Islet of Langerhans (tissue), 1 donor: Measurements from ENCODE around the gene CALM1.

ENCODE experiments used
- FAIRE-seq: peaks from one replicate; lab custom pipeline; 2011; peaks lifted over from hg19 to GRCh38; lab: Jason Lieb, UNC

Gene CALM1

DNA sequence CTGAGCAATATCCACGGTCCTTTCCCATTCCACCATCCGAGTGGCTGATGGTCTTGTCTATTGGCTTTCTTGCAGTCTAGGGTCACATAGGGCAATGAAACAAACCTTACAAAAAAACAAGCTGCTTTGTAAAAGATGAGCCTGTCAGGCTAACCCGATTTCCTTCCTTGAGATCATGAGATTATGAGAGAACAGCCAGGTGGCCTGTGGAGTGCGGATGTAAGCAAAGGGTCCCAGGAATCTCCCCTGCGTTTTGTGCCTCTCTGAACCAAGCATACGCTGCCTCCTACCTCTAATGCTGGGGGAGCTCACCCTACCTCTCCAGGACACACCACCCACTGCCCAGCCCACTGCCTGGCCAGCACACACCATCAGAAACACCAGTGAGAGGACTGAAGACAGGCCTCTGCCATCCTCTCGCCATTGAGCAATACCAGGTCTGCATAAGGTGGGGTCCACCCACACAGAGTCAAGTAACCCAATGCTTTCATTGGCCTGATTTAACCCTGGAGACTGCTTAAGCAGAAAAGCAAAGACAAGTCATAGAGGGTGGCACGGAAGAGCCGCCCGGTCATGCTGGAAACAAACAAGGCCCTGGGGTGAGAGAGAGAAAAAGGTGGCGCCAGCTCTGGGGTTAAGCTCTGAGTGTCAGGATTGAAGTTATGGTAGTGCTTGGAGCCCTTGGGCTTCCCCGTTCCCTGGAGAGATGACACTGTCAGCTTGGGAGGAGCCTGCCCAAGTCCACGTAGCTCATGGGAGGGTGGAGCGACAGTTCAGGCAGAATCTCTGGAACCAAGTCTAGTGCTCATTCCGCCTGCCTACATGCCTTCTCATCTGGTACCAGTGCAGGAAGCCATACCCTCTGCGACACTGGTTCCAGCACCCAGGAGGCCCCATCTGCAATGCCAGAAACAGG lies 46.6 kb downstream of the CALM1 start:
- FAIRE-seq, result no peak

GRCh38 chr14:90444077-90444696 lies 47.4 kb downstream of the CALM1 start:
- no peak for FAIRE-seq

DNA sequence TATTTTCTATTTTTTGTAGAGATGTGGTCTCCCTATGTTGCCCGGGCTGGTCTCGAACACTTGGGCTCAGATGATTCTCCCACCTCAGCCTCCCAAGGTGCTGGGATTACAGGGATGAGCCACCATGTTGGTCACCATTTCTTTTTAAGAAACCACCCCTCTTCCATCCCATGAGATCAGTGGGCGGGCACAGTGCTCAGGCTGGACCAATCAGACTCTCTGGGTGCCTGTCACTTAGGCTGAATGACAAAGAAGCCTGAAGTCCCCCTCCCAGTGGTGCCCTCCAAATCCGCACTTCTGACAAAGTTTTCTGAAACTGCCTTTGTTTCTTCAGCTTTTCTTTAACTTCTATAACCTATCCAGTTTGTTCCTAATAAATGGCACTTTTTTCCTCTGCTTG lies 48.2 kb downstream of the CALM1 start:
- FAIRE-seq, result no peak

GRCh38 chr14:90446405-90446804 lies 49.6 kb downstream of the CALM1 start:
- FAIRE-seq, result no peak

DNA sequence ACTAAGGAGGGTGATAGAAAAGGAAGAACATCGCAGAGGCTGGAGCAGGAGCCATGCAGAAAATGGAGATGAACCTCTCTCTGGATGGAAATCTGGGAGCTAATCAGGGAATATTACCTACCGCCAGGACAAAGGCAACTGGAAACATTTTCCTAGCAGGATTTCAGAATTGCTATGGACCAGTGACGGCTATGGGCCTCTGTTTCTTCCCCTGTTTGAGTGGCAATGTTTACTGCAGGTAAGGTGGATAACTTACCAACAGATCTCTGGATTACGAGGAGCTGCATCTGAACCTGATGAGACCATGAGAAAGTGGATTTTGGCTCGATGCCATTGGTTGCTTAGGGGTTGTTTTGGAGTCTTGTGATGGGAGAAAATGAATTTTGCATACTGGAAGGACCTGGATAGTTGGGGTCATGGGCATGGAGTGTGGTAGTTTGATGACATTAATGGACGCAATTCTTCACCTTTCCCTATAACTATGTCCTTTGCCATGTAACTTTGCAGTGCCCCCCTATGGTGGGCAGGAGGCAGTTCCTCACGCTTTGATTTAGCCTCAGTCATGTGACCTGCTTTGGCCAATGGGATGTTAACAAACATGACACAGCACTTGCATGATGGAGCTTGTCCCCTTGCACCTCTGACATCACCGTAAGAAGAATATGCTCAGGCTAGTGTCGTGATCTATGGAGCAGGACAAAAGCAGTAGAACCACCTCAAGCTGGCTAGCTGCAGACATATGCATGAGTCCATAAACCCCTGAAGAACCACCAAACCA lies 51.1 kb downstream of the CALM1 start:
- FAIRE-seq, result no peak

- no peak for FAIRE-seq
Measured at GRCh38 chr14:90449411-90449810, 52.6 kb downstream of the CALM1 start.

DNA sequence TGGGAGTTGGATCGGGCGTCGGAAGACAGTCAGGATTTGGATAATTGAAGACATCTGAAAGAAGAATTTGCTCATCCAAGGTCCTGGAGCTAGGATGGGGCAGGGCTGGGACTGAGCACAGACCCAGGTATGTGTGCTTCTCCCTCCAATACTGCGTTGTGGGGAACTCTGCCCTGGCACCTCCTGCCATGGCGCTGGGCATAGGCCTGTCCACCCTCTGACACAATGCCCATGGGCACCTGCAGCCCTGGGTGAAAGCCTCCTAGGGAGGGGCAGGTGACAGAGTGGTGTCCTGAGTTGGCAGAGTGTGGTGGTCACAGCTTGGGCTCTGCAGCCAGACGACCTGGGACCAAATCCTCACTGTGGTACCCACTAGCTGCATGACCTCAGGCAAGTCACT lies 53.3 kb downstream of the CALM1 start:
- FAIRE-seq, result no peak

DNA sequence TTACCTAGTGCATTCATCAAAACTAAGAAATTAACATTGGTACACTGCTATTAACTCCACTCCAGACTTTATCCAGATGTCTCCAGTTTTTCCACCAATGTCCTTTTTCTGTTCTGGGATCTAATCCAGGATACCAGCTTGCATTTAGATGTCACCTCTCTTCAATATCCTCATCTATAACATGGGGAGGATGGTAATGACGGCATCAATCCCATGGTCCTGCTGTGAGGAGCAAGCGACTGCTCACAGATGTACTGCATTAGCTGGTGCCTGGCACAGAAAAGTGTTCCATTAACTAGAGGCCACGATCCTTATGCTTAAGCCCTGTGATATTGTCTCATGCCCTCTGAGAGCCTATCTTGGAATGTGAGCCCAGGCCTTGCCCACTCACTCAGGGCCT lies 53.8 kb downstream of the CALM1 start:
- FAIRE-seq, result no peak

DNA sequence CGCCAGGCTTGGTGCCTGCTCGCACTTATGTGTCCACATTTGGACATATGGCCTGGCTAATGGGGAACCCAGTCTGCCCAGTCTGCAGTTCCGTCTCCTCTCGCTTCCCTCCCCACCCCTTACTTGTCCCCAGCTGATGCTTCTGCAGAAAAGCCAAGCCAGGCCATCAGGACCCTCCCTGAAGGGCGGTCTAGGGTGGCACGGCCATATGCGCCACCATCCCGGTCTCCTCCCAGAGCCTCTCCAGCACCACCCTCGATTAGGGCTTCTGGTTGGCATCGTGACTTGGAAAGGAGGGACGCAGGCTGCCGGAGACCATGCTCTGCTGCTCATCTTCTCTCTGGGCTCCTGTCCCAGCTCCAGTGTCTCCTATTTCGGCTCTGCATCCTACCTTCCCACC lies 54.6 kb downstream of the CALM1 start:
- no peak for FAIRE-seq

- FAIRE-seq, result no peak
Measured at GRCh38 chr14:90451961-90452360, 55.1 kb downstream of the CALM1 start.

DNA sequence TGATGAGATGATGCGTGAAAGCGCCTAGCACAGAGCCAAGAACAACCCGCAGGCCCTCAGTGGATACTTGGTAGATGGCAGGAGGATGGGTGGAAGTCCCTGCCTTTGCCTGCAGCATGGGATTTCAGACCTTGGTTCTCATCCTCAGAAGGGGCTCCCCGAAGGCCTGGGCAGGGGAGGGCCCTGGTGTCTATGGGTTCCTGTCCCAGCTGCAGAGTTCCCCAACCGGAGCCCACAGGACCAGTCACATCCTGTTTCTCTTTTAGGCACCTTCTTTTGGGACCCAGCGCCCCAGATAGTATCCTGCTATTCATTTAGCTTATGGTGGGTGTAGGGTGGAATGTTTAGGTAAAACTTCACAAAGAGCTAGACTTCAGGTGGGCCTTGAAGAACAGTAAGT lies 55.5 kb downstream of the CALM1 start:
- FAIRE-seq, result no peak

GRCh38 chr14:90453401-90453951 lies 56.6 kb downstream of the CALM1 start:
- FAIRE-seq, result no peak

GRCh38 chr14:90454041-90455000 lies 57.5 kb downstream of the CALM1 start:
- FAIRE-seq, result peak; percentile 76

DNA sequence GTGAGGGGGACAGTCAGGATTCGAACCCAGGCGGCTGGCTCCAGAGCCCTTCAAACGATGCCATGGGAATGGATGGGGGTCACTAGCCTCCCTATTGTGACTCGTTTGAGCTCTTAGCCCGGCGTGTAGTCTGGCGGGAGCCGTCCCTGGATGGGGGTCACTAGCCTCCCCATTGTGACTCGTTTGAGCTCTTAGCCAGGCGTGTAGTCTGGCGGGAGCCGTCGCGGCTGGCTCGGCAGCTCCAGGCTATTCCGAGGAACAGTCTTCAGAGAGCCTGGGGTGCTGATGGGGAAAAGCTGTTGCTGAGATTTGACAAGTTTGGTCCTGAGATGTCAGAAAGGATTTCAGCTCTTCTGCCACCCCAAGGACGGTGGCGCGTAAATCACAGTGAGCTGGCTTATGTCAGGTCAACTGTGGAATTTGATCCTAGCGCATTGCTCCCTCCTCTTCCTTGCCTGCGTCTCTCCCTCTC lies 58.3 kb downstream of the CALM1 start:
- FAIRE-seq, result no peak

DNA sequence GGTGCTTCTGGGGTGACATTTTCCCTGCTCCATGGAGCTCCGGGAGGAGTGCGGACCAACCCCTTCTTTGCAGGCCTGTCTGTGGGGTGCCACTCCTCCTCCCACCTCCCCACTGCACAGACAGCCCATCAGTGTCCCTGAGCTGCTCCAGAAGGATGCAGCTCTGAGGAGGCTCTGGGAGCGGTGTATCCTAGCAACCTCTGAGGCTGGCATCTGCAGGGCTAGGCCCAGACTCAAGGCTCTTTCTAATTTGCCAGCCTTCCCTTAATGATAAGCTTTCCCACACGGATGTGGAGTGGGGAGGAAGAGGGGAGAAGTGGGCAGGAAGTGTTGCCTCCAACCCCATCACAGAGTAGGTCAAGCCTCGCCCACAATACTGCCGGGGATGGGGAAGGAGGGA lies 59.7 kb downstream of the CALM1 start:
- FAIRE-seq, result no peak

- FAIRE-seq, result no peak
Measured at GRCh38 chr14:90457186-90457585, 60.4 kb downstream of the CALM1 start.
